ENCODE measurements around the gene ADTRP. TPM values are rescaled to one million over a fixed set of nuclear protein-coding genes. Genes with fewer than 3 reads are reported as not detected.

ADTRP gene
- polyA plus RNA-seq, 2 donors: 0.31 to 0.35 TPM

DNA sequence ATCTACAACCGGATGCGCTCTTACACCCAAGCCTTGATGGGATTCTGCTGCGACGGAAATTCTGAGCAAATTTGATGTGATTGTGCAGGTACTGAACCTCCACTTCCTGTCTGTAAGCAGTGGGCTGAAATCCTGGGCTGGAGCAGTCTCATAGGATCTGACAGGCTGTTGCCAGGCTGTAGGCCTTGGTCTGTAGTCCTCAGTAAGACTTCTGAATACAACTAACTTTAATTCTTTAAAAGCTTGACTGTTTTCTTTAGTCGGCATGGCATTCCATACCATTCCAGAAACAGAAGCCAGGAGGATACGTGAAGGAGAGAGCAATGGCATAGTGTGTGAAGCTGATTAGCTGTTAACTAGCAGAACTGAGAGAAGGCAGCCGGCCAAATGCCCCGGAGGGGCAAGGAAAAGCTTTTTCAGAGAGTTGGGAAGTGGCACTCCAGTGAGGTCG lies 68.3 kb downstream of the ADTRP start:
- Histone ChIP-seq H3K4me1 (ENCODE audit: control insufficient read depth in 2 of 2, insufficient read depth in 2 of 2, low read length in 1 of 2) (peaks cover 4 to 12% of the 10 kb centered on the region in 2 donors), H3K4me3 (ENCODE audit: low read depth in 1 of 2, low read length in 2 of 2) (no peak overlapping the region), H3K9me3 (ENCODE audit: control insufficient read depth in 2 of 2, insufficient read depth in 1 of 2, low read depth in 1 of 2, low read length in 1 of 2) (no peaks in the 10 kb centered on the region), H3K27me3 (ENCODE audit: control insufficient read depth in 1 of 2, insufficient read depth in 2 of 2, low read length in 2 of 2) (no peaks in the 10 kb centered on the region), H3K36me3 (ENCODE audit: control insufficient read depth in 2 of 2, insufficient read depth in 2 of 2, low read length in 1 of 2) (no peaks in the 10 kb centered on the region), H3K27ac (ENCODE audit: low read depth in 2 of 2, low read length in 1 of 2) (peak overlapping the region in 1 of 2 donors; percentile 30)
- WGBS, 2 donors: 36 to 47% methylated on average over 9 of the region's 9 CpGs

DNA sequence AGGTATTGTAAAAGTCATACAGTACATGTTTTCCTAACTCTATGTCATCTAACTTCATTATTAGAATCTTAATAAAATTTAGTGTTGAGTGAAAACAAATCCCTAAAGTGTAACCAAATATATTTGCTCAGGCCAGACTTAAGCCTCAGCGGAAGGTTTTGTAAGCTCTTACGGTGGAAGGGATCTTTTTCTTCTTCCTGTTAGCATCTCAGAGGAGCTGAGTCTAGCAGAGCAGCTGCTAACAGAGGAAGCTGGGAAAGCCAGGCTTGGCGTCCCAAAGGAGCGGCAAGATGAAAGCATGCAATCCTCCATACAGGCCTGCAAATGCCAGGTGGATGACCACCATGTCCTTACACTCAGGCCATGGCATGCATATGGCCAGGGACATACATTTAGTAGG lies 72.4 kb downstream of the ADTRP start:
- H3K9me3 ChIP-seq (ENCODE audit: control insufficient read depth in 2 of 2, insufficient read depth in 1 of 2, low read depth in 1 of 2, low read length in 1 of 2): no peaks in the 10 kb centered on the region
- no peaks in the 10 kb centered on the region for H3K36me3 ChIP-seq (ENCODE audit: control insufficient read depth in 2 of 2, insufficient read depth in 2 of 2, low read length in 1 of 2)
- H3K4me3 ChIP-seq (ENCODE audit: low read depth in 1 of 2, low read length in 2 of 2): no peak overlapping the region
- peaks cover 3 to 14% of the 10 kb centered on the region in 2 donors for H3K4me1 ChIP-seq (ENCODE audit: control insufficient read depth in 2 of 2, insufficient read depth in 2 of 2, low read length in 1 of 2)
- no peak overlapping the region for H3K27ac ChIP-seq (ENCODE audit: low read depth in 2 of 2, low read length in 1 of 2)
- no peaks in the 10 kb centered on the region for H3K27me3 ChIP-seq (ENCODE audit: control insufficient read depth in 1 of 2, insufficient read depth in 2 of 2, low read length in 2 of 2)
- 90 to 91% methylated on average over 4 of the region's 4 CpGs for WGBS, 2 donors

DNA sequence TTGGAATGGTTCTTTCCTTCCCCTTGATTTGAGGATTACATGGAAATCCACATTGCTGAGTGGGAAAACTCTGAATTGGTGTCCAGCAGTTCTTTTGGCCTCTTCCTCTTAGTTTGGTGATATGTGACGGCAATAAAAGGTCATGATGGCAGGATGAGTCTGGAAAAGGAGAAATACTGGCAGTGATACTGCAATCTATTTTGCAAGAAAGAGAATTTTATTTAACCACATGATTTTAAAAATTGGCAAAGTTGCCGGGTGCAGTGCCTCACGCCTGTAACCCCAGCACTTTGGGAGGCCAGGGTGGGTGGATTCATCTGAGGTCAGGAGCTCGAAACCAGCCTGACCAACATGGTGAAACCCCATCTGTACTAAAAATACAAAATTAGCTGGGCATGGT lies 73.1 kb downstream of the ADTRP start:
- H3K27ac ChIP-seq (ENCODE audit: low read depth in 2 of 2, low read length in 1 of 2): no peak overlapping the region
- H3K4me1 ChIP-seq (ENCODE audit: control insufficient read depth in 2 of 2, insufficient read depth in 2 of 2, low read length in 1 of 2): peaks cover 0 to 10% of the 10 kb centered on the region in 2 donors
- H3K4me3 ChIP-seq (ENCODE audit: low read depth in 1 of 2, low read length in 2 of 2): no peak overlapping the region
- H3K27me3 ChIP-seq (ENCODE audit: control insufficient read depth in 1 of 2, insufficient read depth in 2 of 2, low read length in 2 of 2): no peaks in the 10 kb centered on the region
- 90% methylated on average over 4 of the region's 4 CpGs for WGBS, 2 donors
- no peaks in the 10 kb centered on the region for H3K36me3 ChIP-seq (ENCODE audit: control insufficient read depth in 2 of 2, insufficient read depth in 2 of 2, low read length in 1 of 2)
- H3K9me3 ChIP-seq (ENCODE audit: control insufficient read depth in 2 of 2, insufficient read depth in 1 of 2, low read depth in 1 of 2, low read length in 1 of 2): no peaks in the 10 kb centered on the region

DNA sequence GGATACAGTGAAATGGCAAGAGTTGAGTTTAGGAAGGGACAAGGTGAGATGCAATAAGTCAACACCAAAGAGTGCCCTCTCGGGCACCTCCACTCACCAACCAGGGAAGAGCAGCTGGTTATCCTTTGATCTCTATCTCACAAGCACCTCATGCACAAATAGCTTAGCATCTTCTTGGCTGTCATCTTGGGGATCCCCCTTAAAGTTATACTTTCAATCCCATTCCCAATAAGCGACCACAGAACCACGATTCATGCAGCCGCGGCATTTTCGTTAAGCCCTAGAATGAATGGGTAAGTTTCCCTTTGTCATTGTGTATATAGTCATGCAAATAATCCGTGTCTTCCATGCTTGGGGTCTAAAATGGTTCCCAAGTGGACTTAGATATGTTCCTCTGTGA lies 73.5 kb downstream of the ADTRP start:
- no peaks in the 10 kb centered on the region for H3K9me3 ChIP-seq (ENCODE audit: control insufficient read depth in 2 of 2, insufficient read depth in 1 of 2, low read depth in 1 of 2, low read length in 1 of 2)
- 89 to 90% methylated on average over 7 of the region's 7 CpGs for WGBS, 2 donors
- no peak overlapping the region for H3K27ac ChIP-seq (ENCODE audit: low read depth in 2 of 2, low read length in 1 of 2)
- peaks cover 0 to 10% of the 10 kb centered on the region in 2 donors for H3K4me1 ChIP-seq (ENCODE audit: control insufficient read depth in 2 of 2, insufficient read depth in 2 of 2, low read length in 1 of 2)
- H3K36me3 ChIP-seq (ENCODE audit: control insufficient read depth in 2 of 2, insufficient read depth in 2 of 2, low read length in 1 of 2): no peaks in the 10 kb centered on the region
- no peaks in the 10 kb centered on the region for H3K27me3 ChIP-seq (ENCODE audit: control insufficient read depth in 1 of 2, insufficient read depth in 2 of 2, low read length in 2 of 2)
- H3K4me3 ChIP-seq (ENCODE audit: low read depth in 1 of 2, low read length in 2 of 2): no peak overlapping the region

DNA sequence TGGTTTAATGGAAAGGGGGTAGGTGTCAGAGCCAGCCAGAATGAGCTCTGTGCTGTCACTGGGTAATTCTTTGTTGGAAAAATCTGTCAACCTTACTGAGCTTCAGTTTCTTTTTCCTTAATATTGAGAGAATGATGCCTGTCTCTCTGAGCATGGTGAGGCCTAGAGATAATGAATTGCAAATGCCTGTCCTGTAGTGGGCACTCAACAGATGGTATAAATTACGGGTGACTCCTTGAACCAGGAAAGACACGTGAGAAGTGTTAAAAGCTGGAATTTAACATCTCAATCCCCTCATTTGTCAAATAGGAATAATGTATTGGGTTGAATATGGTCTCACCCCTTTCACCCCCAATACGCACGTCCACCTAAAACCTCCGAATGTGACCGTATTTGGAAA lies 74.9 kb downstream of the ADTRP start:
- no peaks in the 10 kb centered on the region for H3K9me3 ChIP-seq (ENCODE audit: control insufficient read depth in 2 of 2, insufficient read depth in 1 of 2, low read depth in 1 of 2, low read length in 1 of 2)
- no peak overlapping the region for H3K27ac ChIP-seq (ENCODE audit: low read depth in 2 of 2, low read length in 1 of 2)
- H3K4me3 ChIP-seq (ENCODE audit: low read depth in 1 of 2, low read length in 2 of 2): no peak overlapping the region
- peaks cover 0 to 10% of the 10 kb centered on the region in 2 donors for H3K4me1 ChIP-seq (ENCODE audit: control insufficient read depth in 2 of 2, insufficient read depth in 2 of 2, low read length in 1 of 2)
- no peaks in the 10 kb centered on the region for H3K27me3 ChIP-seq (ENCODE audit: control insufficient read depth in 1 of 2, insufficient read depth in 2 of 2, low read length in 2 of 2)
- WGBS, 2 donors: 95 to 97% methylated on average over 6 of the region's 6 CpGs
- no peaks in the 10 kb centered on the region for H3K36me3 ChIP-seq (ENCODE audit: control insufficient read depth in 2 of 2, insufficient read depth in 2 of 2, low read length in 1 of 2)

DNA sequence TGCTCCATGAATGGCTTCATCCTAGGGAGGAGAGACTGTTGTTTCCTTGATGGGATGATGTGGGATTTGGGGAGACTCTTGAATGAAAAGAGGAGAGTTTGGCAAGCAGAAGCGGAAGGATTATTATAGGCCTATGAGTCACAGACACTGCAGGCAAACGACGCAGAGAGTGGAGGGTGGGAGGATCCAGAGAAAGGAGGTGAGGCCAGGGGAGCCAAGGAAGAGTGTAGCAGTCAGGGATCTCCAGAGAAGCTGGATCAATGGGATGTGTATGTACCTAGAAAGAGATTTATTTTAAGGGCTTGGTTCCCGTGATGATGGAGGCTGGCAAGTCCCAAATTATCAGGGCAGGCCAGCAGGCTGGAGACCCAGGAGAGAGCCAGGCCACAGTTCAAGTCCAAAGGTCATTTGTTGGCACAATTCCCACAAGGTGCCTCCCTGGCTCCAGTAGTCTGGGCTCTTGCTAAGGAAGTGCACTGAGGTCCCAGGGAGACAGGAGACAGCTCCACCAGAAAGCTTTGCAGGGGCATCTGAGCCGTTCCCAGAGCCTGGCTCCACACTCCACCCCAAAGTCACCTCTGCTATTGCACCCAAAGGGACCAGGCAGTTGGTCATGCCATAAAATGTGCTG lies 76.0 kb downstream of the ADTRP start:
- no peak overlapping the region for H3K4me3 ChIP-seq (ENCODE audit: low read depth in 1 of 2, low read length in 2 of 2)
- no peaks in the 10 kb centered on the region for H3K9me3 ChIP-seq (ENCODE audit: control insufficient read depth in 2 of 2, insufficient read depth in 1 of 2, low read depth in 1 of 2, low read length in 1 of 2)
- H3K36me3 ChIP-seq (ENCODE audit: control insufficient read depth in 2 of 2, insufficient read depth in 2 of 2, low read length in 1 of 2): no peaks in the 10 kb centered on the region
- no peaks in the 10 kb centered on the region for H3K27me3 ChIP-seq (ENCODE audit: control insufficient read depth in 1 of 2, insufficient read depth in 2 of 2, low read length in 2 of 2)
- H3K27ac ChIP-seq (ENCODE audit: low read depth in 2 of 2, low read length in 1 of 2): peak overlapping the region in 1 of 2 donors; percentile 5
- peaks cover 0 to 10% of the 10 kb centered on the region in 2 donors for H3K4me1 ChIP-seq (ENCODE audit: control insufficient read depth in 2 of 2, insufficient read depth in 2 of 2, low read length in 1 of 2)
- 41 to 57% methylated on average over 5 of the region's 5 CpGs for WGBS, 2 donors

DNA sequence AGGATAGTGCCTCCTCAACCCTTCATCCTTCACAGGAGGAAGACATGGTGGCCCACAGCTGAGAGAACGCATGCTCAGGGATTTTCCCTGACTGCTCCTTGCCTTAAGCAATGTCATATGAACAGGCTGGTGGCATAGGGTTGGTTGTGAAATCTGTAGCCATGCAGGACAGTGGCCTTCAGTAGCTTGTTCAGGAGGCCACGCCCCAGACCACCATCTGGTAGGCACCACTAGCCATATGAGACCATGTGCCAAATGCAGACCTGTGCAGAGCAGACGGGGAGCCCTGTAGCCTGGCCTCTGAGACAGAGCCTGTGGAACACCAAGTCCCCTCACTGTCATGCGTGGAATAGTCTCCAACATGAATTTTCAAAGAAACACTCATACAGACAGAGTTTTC lies 76.5 kb downstream of the ADTRP start:
- no peaks in the 10 kb centered on the region for H3K36me3 ChIP-seq (ENCODE audit: control insufficient read depth in 2 of 2, insufficient read depth in 2 of 2, low read length in 1 of 2)
- no peak overlapping the region for H3K4me3 ChIP-seq (ENCODE audit: low read depth in 1 of 2, low read length in 2 of 2)
- H3K9me3 ChIP-seq (ENCODE audit: control insufficient read depth in 2 of 2, insufficient read depth in 1 of 2, low read depth in 1 of 2, low read length in 1 of 2): no peaks in the 10 kb centered on the region
- H3K4me1 ChIP-seq (ENCODE audit: control insufficient read depth in 2 of 2, insufficient read depth in 2 of 2, low read length in 1 of 2): peaks cover 0 to 10% of the 10 kb centered on the region in 2 donors
- 76 to 81% methylated on average over 4 of the region's 4 CpGs for WGBS, 2 donors
- H3K27ac ChIP-seq (ENCODE audit: low read depth in 2 of 2, low read length in 1 of 2): peak overlapping the region in 1 of 2 donors; percentile 5
- no peaks in the 10 kb centered on the region for H3K27me3 ChIP-seq (ENCODE audit: control insufficient read depth in 1 of 2, insufficient read depth in 2 of 2, low read length in 2 of 2)

DNA sequence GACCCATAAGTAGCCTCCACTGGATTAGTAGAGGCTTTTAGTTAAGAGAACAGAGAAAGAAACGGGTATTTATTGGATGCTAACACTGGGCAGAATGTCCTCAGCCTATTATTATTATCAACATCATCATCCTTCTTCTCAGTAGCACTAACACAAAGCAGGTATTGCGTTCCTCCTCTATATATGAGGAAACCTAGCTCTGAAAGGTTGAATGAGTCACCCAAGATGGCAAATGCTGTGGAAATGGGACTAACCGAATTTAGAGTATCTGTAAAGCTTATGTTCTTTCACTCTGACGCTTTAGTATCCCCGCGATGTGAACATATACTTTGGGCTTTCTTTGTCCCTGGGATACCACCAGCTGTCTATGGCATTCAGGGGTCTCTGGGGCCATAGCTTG lies 77.0 kb downstream of the ADTRP start:
- Histone ChIP-seq H3K27ac (ENCODE audit: low read depth in 2 of 2, low read length in 1 of 2) (no peak overlapping the region), H3K4me1 (ENCODE audit: control insufficient read depth in 2 of 2, insufficient read depth in 2 of 2, low read length in 1 of 2) (peaks cover 0 to 10% of the 10 kb centered on the region in 2 donors), H3K27me3 (ENCODE audit: control insufficient read depth in 1 of 2, insufficient read depth in 2 of 2, low read length in 2 of 2) (no peaks in the 10 kb centered on the region), H3K4me3 (ENCODE audit: low read depth in 1 of 2, low read length in 2 of 2) (no peak overlapping the region), H3K9me3 (ENCODE audit: control insufficient read depth in 2 of 2, insufficient read depth in 1 of 2, low read depth in 1 of 2, low read length in 1 of 2) (no peaks in the 10 kb centered on the region), H3K36me3 (ENCODE audit: control insufficient read depth in 2 of 2, insufficient read depth in 2 of 2, low read length in 1 of 2) (no peaks in the 10 kb centered on the region)
- WGBS, 2 donors: 83 to 86% methylated on average over 6 of the region's 6 CpGs

DNA sequence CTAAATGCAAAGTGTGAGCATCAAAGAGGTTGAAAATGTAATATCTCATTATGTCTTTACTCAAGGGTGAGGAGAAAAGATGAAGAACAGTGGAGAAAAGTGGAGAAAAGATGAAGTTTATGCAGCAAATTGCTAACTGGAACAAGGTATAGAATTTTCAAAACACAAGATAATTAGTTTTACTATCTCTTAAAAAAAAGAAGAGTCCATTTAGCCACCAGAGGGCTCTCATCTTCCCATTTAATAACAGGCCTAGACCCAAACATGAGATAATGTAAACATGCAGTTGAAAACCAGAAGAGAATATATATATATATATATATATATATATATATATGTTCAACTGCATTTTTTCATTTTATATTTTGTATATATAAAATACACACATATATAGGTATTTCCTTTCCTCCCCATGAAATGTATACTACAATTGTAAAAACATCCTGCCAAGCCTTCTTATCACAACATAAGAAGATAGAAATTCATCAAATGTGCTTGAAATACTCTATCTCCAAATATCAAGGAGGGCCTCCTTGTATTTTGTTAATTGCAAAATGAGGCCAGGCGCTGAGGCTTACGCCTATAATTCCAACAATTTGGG lies 78.4 kb downstream of the ADTRP start:
- peaks cover 0 to 10% of the 10 kb centered on the region in 2 donors for H3K4me1 ChIP-seq (ENCODE audit: control insufficient read depth in 2 of 2, insufficient read depth in 2 of 2, low read length in 1 of 2)
- H3K27ac ChIP-seq (ENCODE audit: low read depth in 2 of 2, low read length in 1 of 2): no peak overlapping the region
- H3K9me3 ChIP-seq (ENCODE audit: control insufficient read depth in 2 of 2, insufficient read depth in 1 of 2, low read depth in 1 of 2, low read length in 1 of 2): no peaks in the 10 kb centered on the region
- H3K36me3 ChIP-seq (ENCODE audit: control insufficient read depth in 2 of 2, insufficient read depth in 2 of 2, low read length in 1 of 2): no peaks in the 10 kb centered on the region
- H3K4me3 ChIP-seq (ENCODE audit: low read depth in 1 of 2, low read length in 2 of 2): no peak overlapping the region
- no peaks in the 10 kb centered on the region for H3K27me3 ChIP-seq (ENCODE audit: control insufficient read depth in 1 of 2, insufficient read depth in 2 of 2, low read length in 2 of 2)
- WGBS, 2 donors: 96% methylated on average over 2 of the region's 2 CpGs

DNA sequence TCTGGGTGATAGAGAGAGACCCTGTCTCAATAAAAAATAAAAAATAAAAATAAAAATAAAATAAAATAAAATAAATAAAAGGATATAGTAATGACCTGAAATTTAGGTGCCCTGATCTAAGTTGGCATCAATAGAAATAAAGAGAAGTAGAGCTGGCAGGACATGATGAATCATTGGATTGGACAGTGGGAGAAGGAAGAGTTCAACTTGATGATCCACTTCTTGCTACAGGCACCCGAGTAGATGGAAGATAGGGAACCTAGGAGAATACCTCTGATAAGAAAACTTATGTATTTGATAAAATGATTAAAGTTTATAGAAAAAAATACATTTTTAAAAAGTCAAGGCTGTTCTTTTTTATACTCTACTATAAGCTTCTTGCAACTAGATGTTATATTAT lies 79.0 kb downstream of the ADTRP start:
- 22 to 34% methylated on average over 1 of the region's 1 CpG for WGBS, 2 donors
- Histone ChIP-seq H3K27me3 (ENCODE audit: control insufficient read depth in 1 of 2, insufficient read depth in 2 of 2, low read length in 2 of 2) (no peaks in the 10 kb centered on the region), H3K9me3 (ENCODE audit: control insufficient read depth in 2 of 2, insufficient read depth in 1 of 2, low read depth in 1 of 2, low read length in 1 of 2) (no peaks in the 10 kb centered on the region), H3K36me3 (ENCODE audit: control insufficient read depth in 2 of 2, insufficient read depth in 2 of 2, low read length in 1 of 2) (no peaks in the 10 kb centered on the region), H3K4me3 (ENCODE audit: low read depth in 1 of 2, low read length in 2 of 2) (no peak overlapping the region), H3K27ac (ENCODE audit: low read depth in 2 of 2, low read length in 1 of 2) (no peak overlapping the region), H3K4me1 (ENCODE audit: control insufficient read depth in 2 of 2, insufficient read depth in 2 of 2, low read length in 1 of 2) (peaks cover 0 to 10% of the 10 kb centered on the region in 2 donors)

All from esophagus (tissue), 2 donors.